K562 (cell line): Measurements from ENCODE around the gene ELMO3. TPM values are rescaled to one million over a fixed set of nuclear protein-coding genes. Genes with fewer than 3 reads are reported as not detected.

Source experiments
- AFF4 ChIP-seq: sonication (generic); formaldehyde crosslinking; IDR thresholded peaks from 2 replicates; pipeline ENCODE4 v1.8.0; 2023; ENCODE audit warnings: mild to moderate bottlenecking, missing genetic modification reagents
- CHCHD3 ChIP-seq: fragments of 250-450 bp; sonication (Bioruptor Pico); IDR thresholded peaks from 2 replicates; pipeline ENCODE4 v2.1.2; 2022; ENCODE audit warnings: mild to moderate bottlenecking
- CREBBP ChIP-seq: IDR thresholded peaks from one replicate; pipeline ENCODE4 v1.6.1; 2012; ENCODE audit warnings: low read depth, mild to moderate bottlenecking, control low read depth, inconsistent platforms, low read length
- CUX1 ChIP-seq: fragments of 200-800 bp; sonication (Bioruptor generic); IDR thresholded peaks from 2 replicates; pipeline ENCODE4 v1.6.1; 2016; ENCODE audit warnings: missing genetic modification characterization, missing compliant biosample characterization
- GMEB1 ChIP-seq: fragments of 250-450 bp; sonication (Bioruptor Pico); IDR thresholded peaks from 2 replicates; pipeline ENCODE4 v1.4.0; 2020; ENCODE audit warnings: mild to moderate bottlenecking
- HEY1 ChIP-seq: fragments of 250-450 bp; sonication (Bioruptor Pico); IDR thresholded peaks from 2 replicates; pipeline ENCODE4 v1.5.0; 2020; ENCODE audit warnings: mild to moderate bottlenecking, moderate library complexity, borderline replicate concordance
- MYNN ChIP-seq, 2 experiments: sonication (generic); formaldehyde crosslinking in 1 of 2; IDR thresholded peaks; 2 replicates each; pipeline versions ENCODE4 v1.5.0 to v1.6.1; 2016 to 2020; ENCODE audit warnings: antibody characterized with exemption in 1 of 2, missing genetic modification reagents in 1 of 2
- NBN ChIP-seq: fragments of 450-650 bp; IDR thresholded peaks from 2 replicates; pipeline ENCODE4 v1.6.1; 2016; ENCODE audit warnings: low read depth, mild to moderate bottlenecking
- PTBP1 ChIP-seq: fragments of 200-400 bp; formaldehyde crosslinking; IDR thresholded peaks from 2 replicates; pipeline ENCODE4 v1.6.1; 2017; ENCODE audit warnings: low read depth, low read length
- STAT5B ChIP-seq: fragments of 250-450 bp; sonication (Bioruptor Pico); IDR thresholded peaks from 2 replicates; pipeline ENCODE4 v1.8.0; 2021; ENCODE audit warnings: mild to moderate bottlenecking, inconsistent platforms
- TCF3 ChIP-seq: sonication (generic); formaldehyde crosslinking; IDR thresholded peaks from 2 replicates; pipeline ENCODE4 v1.4.0; 2020; ENCODE audit warnings: mild to moderate bottlenecking, missing genetic modification reagents
- polyA plus RNA-seq, 8 experiments: library from polyadenylated mRNA; depleted of rRNA in 4 of 8; stranded (reverse) in 5 of 8; unstranded in 3 of 8; fragments of >200 nt; fragmentation: Nextera tagmentation in 2 of 8; fragmentation: Illumina TruSeq in 1 of 8; extraction: Ambion mirVana in 2 of 8; extraction: Trizol in 1 of 8; gene quantifications; 2 replicates each; pipeline versions ENCODE4 v1.2.1 to v1.2.3, GENCODE V29; 2011 to 2014; ENCODE audit warnings: inconsistent platforms in 1 of 8, missing spikeins in 1 of 8
- total RNA-seq, 7 experiments: library from RNA; depleted of rRNA in 6 of 7; stranded (reverse); fragments of >200 nt in 6 of 7; fragmentation: Illumina TruSeq in 2 of 7; extraction: Trizol in 2 of 7; gene quantifications; 2 replicates each; pipeline versions ENCODE4 v1.2.1 to v1.2.3, GENCODE V29; 2011 to 2021; ENCODE audit warnings: low replicate concordance in 1 of 7
- TF ChIP-seq, protein P1 (sequence below): fragments of 250-450 bp; sonication (Bioruptor Pico); IDR thresholded peaks from 2 replicates; pipeline ENCODE4 v1.4.0; 2020

Gene ELMO3
- total and polyA plus RNA-seq, 9 of the 15 experiments (the other 6 are each of a cell fraction or from before 2014, with no cell fraction given) = 0.04 to 5.1 (median 1.5) TPM

DNA sequence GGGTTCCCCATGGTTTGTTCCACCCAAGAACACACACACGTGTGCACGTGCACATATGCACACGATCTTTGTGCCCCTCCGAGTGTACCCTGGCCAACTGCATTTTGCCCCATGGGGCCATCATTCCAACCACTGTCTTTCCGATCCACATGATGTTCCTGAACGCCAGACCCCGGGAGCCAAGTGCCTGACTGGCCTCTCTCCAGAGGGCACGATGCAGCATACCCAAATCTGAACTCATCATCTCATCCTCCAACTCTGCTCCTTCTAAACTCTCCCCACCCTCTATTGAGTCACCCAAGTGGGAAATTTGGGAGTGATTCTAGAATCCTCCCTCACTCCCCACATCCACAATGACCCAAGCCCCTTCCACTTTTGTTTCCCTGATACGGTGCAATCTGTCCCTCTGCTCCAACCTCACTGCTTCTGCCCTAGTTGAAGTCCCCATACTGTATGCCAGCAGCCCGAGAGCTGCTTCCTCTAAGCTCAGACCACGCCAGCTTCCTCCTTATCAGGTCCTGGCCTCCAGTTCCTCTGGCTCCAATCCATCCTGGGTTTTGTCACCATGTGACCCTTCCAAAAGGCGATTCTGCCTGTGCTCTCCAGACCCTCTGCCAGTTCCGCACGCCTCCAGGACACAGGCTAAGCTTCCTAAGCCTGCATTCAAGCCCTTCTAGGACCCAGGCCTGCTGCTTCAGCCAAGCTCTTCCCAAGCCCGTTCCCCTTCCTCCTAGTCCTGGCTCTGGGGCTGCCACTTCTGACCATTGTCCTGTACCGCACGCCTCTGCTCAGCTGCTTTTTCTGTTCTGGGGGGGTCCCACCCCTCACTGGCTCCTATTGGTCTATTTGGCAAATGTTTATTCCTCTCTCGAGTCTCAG lies 17.9 kb downstream of the ELMO3 start (continued):
- TF ChIP-seq MYNN (IDR thresholded peaks at IDR 0.05) (0 out of 2 replicates have a peak, but pooled peaks have one; percentile 40), MYNN (CRISPR knock-in tag; IDR thresholded peaks at IDR 0.05) (no peak), CUX1 (no peak), HEY1 (no peak), PTBP1 (no peak), NBN (no peak), STAT5B (CRISPR knock-in tag) (no peak), AFF4 (CRISPR knock-in tag) (no peak), CHCHD3 (CRISPR knock-in tag) (no peak), GMEB1 (CRISPR knock-in tag) (no peak), TCF3 (CRISPR knock-in tag) (no peak), CREBBP (no peak)
- TF ChIP-seq, protein P1, sequence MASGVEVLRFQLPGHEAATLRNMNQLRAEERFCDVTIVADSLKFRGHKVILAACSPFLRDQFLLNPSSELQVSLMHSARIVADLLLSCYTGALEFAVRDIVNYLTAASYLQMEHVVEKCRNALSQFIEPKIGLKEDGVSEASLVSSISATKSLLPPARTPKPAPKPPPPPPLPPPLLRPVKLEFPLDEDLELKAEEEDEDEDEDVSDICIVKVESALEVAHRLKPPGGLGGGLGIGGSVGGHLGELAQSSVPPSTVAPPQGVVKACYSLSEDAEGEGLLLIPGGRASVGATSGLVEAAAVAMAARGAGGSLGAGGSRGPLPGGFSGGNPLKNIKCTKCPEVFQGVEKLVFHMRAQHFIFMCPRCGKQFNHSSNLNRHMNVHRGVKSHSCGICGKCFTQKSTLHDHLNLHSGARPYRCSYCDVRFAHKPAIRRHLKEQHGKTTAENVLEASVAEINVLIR = no peak
